Measurements from ENCODE around the gene ITGA11. TPM values are rescaled to one million over a fixed set of nuclear protein-coding genes. Genes with fewer than 3 reads are reported as not detected.

The ITGA11 gene
- total RNA-seq, 2 donors from 2014 or later, result 246 to 360 TPM

GRCh38 chr15:68376447-68377060 is 55.4 kb downstream of the ITGA11 start:
- Histone ChIP-seq H3K27ac (no peak overlapping the region), H3K9me3 (no peaks in the 10 kb centered on the region), H3K27me3 (replicated peaks; ENCODE audit: insufficient read depth) (no peaks in the 10 kb centered on the region), H3K36me3 (peaks cover 6% of the 10 kb centered on the region), H3K4me3 (no peak overlapping the region), H3K4me1 (ENCODE audit: control insufficient read depth in 1 of 2, low read depth in 2 of 2) (peaks cover 4 to 29% of the 10 kb centered on the region in 2 donors)
- TF ChIP-seq CTCF (IDR thresholded peaks at IDR 0.05), result no peak
- ATAC-seq (ENCODE audit: insufficient number of reproducible peaks, low FRiP score, low read depth) (no peak), DNase-seq (ENCODE audit: low spot score) (no peak)

DNA sequence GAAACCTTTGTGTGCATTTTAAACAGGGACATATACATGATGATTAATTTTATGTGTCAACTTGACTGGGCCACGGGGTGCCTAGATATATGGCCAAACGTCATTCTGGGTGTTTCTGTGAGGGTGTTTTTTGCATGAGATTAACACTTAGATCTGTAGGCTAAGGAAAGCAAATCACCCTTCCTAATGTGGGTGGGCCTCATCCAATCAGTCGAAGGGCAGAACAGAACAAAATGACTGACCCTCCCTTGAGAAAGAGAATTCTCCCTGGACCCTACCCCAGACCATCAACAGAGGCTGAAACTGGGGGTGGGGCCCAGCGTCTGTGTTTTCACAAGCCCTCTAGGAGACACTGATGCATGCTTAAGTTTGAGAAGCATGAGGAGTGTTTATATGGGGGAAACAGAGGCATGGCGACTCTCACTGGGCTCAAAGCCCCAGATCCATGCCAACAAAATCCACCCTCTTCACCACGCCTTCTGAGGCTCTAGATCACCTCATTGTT is 56.2 kb downstream of the ITGA11 start:
- no peak for ATAC-seq (ENCODE audit: insufficient number of reproducible peaks, low FRiP score, low read depth)
- peaks cover 6% of the 10 kb centered on the region for H3K36me3 ChIP-seq
- H3K4me1 ChIP-seq (ENCODE audit: control insufficient read depth in 1 of 2, low read depth in 2 of 2), result peaks cover 8 to 36% of the 10 kb centered on the region in 2 donors
- no peak overlapping the region for H3K27ac ChIP-seq
- no peak overlapping the region for H3K4me3 ChIP-seq
- TF ChIP-seq CTCF (IDR thresholded peaks at IDR 0.05), result no peak
- no peaks in the 10 kb centered on the region for H3K9me3 ChIP-seq
- no peaks in the 10 kb centered on the region for H3K27me3 ChIP-seq (replicated peaks; ENCODE audit: insufficient read depth)
- DNase-seq (ENCODE audit: low spot score), result no peak

DNA sequence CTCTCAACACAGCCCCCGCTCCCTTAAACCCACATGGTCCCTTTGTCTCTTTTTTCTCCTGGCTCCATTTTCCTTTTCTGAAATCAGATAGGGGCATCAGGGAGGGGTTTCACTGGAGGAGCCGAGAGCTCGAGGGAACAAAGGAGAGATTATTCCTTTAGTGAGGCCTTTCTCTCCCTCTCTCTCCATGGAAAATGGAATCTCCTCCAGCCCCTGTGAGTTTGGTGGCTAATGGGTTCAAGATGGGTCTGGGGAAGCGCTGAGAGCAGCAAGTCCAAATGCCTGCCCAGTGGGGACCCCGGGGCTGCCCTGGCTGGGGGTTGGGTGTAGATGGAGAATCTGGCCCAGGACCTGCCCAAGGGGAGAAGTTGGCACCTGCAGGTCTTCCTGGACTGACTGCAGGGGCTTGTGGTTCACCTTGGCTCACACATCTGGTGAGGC is 56.8 kb downstream of the ITGA11 start:
- Histone ChIP-seq H3K4me1 (ENCODE audit: control insufficient read depth in 1 of 2, low read depth in 2 of 2) (peaks cover 8 to 42% of the 10 kb centered on the region in 2 donors), H3K27me3 (replicated peaks; ENCODE audit: insufficient read depth) (no peaks in the 10 kb centered on the region), H3K27ac (peak overlapping the region; percentile 20 to 36), H3K4me3 (no peak overlapping the region), H3K36me3 (peaks cover 6% of the 10 kb centered on the region), H3K9me3 (no peaks in the 10 kb centered on the region)
- DNase-seq (ENCODE audit: low spot score) (no peak), ATAC-seq (ENCODE audit: insufficient number of reproducible peaks, low FRiP score, low read depth) (no peak)
- TF ChIP-seq CTCF (IDR thresholded peaks at IDR 0.05), result no peak

DNA sequence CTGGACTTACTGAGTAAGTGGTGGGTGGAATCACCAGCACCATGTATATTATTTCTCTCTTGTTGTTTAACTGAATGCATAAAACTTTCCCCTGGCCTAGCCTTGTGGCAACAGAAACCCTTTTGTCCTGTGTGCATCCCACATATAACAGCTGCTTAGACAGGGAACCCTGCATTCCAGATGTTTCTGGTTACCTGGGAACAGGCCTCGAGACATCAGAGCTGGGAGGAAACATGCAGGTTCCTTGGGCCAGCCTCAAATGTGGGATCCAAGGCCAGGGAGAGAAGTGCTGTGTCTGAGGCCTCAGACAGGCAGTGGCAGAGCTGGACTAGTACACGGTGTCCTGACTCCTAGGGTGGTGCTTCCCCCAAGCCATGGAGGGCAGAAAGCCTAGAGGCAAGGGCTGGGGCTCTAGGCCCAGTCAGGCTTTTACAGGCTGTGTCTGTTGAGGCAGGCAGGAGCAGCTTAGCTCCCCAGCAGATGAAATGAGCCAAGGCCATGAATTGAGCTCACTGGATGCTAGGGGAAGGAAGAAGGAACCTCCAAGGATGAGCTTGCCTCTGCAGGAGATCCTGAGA is 57.7 kb downstream of the ITGA11 start:
- H3K27me3 ChIP-seq (replicated peaks; ENCODE audit: insufficient read depth), result no peaks in the 10 kb centered on the region
- peaks cover 8 to 46% of the 10 kb centered on the region in 2 donors for H3K4me1 ChIP-seq (ENCODE audit: control insufficient read depth in 1 of 2, low read depth in 2 of 2)
- DNase-seq (ENCODE audit: low spot score), result no peak

More for the DNA sequence above, 57.7 kb downstream of the ITGA11 start:
- TF ChIP-seq CTCF (IDR thresholded peaks at IDR 0.05), result no peak
- Histone ChIP-seq H3K9me3 (no peaks in the 10 kb centered on the region), H3K27ac (peak overlapping the region; percentile 20 to 36), H3K36me3 (peaks cover 3% of the 10 kb centered on the region), H3K4me3 (no peak overlapping the region)
- ATAC-seq (ENCODE audit: insufficient number of reproducible peaks, low FRiP score, low read depth), result no peak
